Stimulated activated CD8-positive, alpha-beta memory T cell treated with anti-CD3 and anti-CD28 coated beads, Interleukin-2, amount 100 ng/mL, for 1 hour (primary cell): ENCODE results near the gene ALDH3A2.
A peak's percentile ranks its signal among the peaks of the same experiment; 100 is the strongest.

Experiments used
- DNase-seq, 2 donors: peaks; one replicate each; pipeline ENCODE4 v3.0.0-alpha.2; 2020; ENCODE audit warnings: low read depth in 2 of 2

Gene ALDH3A2

DNA sequence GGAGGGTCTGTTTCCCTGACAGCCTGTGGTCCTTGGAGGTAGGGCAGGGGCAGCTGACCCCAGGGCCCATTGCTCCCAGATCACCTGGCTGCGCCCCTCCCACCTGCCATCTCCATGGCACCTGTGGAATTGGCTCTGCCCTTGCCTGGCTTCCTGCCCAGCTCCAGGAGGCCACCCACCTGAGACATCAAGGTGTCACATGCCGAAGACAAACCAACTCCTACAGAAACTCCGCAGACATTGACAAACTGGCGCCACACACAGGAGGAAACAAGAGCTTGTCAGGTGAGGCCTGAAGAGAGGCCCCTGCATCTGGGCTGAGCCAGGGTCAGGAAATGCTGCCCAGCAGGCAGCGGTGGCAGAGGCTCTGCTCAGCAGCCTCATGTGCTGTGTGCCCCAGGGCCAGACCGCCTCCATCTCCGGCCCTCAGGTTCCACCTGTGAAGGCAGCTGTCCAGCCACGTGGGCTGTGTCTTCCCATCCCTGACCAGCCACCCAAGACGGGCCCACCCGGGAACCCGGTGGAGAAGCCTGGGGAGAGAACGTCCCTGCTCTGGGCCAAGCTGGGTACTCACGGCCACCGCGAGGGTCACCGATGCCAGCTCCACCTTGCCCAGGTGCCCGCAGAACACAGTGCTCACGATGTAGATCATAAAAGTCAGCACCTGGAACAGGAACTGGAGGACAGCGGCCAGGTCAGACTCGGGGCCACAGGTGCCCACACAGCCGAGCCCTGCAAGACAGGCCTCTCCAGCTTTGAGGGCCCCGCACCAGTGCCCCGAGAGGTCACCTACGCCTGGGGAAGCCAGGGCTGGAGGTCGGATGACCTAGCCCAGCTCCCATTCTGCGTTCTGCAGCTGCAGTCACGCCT is 66.2 kb downstream of the ALDH3A2 start:
- DNase-seq: no peak

DNA sequence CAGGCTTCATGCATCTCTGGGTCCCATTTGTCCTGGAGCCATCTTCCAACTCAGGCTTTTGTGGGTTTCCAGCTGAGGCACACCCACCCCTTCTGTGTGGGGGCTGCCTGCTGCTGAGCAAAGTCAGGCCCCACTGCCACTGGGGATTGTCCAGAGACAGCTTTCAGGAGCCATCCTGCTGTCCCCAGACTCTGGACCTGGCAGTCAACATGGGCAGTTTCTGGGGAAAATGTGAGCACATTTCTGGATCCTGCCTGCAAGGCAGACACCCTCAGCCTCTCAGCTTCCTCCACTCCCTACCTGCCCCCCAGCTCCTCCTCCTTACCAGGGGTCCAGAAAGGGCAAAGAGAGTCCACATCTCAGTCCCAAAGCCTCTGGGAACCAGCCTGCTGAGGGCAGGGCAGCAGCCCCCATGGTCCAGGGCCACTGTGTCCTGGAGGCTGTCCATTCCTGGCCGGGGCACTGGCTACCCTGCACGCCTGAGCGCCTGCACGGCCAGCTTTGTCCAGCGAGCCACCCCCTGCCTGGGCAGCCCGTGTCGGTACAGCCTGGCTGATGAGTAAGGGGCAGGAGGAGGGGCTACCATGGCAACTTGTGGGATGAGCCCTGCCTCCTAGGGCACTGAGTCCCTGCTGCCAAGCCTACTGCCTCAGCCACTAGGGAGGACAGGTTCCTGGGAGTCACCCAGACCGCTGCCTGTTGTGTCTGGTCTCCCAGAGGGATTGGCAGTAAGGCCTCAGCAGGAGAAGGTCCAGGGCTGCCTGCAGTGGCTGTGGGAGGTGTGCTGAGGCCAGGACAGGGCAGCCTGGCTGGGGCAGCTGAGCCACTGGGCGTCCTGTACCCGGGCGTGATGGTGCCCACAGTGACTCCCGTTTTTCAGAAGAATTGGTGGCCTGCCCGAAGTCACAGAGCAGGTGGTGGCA is 67.8 kb downstream of the ALDH3A2 start, which contains the start of gene SLC47A2:
Gene SLC47A2, minus strand, starts transcription at position 477 of the 923 bp plus-strand sequence. Its CDS starts 29 bp downstream, at position 448.
- DNase-seq: no peak

GRCh38 chr17:19717031-19717360 is 68.4 kb downstream of the ALDH3A2 start:
- no peak for DNase-seq

- DNase-seq: no peak
Observed at GRCh38 chr17:19717411-19717908, 68.9 kb downstream of the ALDH3A2 start.

DNA sequence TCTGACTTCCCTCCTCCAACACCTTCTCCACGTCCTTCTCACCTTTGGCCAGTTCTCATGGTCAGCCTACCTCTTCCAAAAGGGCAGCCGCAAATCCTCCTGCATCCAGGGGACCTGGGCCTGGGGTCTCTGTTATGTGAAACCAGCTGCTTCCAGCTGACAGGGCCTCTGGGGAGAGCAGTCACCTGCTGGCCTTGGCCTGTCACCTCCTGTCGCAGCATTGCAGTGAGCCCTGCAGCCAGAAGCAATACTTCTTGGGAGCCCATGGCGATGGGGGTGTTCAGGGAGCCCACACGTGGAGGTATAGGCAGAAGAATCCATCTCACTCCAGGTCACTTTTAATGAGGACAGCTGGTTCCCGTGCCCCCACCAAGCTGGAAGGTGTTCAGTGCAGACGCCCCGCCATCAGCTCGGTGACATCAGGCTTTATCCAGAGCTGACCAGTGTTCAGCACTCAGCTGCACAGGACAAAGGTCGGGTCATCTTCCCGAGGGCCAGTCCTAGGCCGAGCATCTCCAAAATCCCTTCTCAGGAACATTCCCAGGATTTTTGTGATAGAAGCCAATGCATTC is 69.6 kb downstream of the ALDH3A2 start:
- DNase-seq: no peak

DNA sequence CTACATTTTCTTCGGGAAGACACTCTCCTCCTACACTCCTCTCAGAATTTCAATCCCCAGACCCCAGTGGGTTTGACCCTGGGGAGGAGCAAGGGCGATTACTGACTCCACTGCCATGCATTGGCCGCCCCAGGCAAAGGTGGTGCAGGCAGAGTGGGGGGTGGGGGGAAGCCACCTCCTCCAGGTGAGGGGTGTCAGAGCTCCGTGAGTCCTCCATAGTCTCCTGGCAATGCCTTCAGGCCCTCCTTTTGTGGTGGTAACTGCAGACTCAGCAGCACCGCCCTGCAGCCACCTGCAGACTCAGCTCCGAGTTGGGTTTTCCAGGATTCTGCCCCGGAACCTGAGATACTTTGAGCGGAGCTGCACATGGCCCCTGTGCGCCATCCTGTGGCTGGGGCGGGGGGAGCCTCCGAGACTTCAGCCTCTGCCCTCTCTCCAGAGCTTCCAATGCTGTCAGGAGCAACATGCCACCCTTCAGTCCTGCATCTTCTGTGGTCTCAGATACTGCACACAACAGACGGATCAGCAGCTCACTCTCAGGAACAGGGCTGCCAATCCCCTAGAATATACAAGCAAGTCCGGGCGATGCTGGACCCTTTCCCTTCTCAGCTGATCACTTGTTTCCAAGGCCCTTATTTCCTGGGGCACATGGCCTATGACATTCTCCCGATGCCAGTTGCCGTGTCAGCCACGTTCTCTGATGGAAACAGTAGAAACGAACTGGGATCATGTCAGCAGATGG is 70.2 kb downstream of the ALDH3A2 start:
- no peak for DNase-seq

- no peak for DNase-seq
Observed at GRCh38 chr17:19719355-19720209, 71.0 kb downstream of the ALDH3A2 start.

DNA sequence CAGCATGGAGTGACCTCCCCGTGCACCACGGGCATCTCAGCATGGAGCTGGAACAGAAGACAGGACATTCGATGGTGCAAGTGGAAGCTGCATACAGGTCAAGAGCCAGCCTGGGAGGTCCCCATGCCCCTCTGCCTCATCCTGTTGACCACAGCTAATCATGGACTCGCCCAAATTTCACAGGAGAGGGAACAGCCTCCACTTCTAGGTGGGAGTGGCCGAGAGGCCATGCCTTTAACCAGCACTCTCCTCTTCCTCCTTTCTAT is 71.6 kb downstream of the ALDH3A2 start:
- no peak for DNase-seq

- DNase-seq: no peak
Observed at GRCh38 chr17:19720631-19721426, 72.3 kb downstream of the ALDH3A2 start.

DNA sequence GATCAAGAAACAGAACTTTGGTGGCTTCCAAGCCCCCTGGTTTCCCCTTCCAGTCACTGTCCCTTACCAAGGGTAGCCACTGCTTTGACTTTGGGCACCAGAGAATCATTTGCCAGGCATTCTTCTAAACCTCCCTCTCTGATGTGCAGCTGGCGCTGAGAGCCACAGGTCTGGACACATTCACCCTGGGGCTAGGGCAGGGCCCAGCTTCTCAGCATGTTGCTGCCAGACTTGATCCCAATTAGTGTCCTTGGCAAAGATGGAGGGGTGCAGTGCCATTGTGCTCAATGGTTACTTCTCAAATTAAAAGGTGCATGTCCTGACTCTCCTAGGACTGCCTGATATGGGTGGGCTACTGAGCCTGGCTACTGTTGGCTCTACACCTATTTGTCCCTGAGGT is 75.4 kb downstream of the ALDH3A2 start:
- no peak for DNase-seq

- DNase-seq: peak in 1 of 2 donors; percentile 14
Observed at GRCh38 chr17:19724501-19725420, 76.2 kb downstream of the ALDH3A2 start.

DNA sequence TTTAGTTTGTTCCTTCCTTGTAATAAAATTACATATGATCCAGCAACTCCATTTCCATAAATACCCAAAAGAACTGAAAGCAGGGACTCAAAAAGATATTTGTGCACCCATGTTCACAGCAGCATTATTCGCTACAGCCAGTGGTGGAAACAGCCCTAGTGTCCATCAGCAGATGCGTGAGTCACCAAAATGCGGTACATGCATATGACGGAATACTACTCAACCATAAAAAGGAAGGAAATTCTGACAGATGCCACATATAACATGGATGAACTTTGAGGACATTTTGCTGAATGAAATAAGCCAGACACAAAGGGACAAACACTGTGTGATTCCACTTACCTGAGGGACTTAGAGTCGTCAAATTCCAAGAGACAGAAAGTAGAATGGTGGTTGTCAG is 76.9 kb downstream of the ALDH3A2 start:
- no peak for DNase-seq

DNA sequence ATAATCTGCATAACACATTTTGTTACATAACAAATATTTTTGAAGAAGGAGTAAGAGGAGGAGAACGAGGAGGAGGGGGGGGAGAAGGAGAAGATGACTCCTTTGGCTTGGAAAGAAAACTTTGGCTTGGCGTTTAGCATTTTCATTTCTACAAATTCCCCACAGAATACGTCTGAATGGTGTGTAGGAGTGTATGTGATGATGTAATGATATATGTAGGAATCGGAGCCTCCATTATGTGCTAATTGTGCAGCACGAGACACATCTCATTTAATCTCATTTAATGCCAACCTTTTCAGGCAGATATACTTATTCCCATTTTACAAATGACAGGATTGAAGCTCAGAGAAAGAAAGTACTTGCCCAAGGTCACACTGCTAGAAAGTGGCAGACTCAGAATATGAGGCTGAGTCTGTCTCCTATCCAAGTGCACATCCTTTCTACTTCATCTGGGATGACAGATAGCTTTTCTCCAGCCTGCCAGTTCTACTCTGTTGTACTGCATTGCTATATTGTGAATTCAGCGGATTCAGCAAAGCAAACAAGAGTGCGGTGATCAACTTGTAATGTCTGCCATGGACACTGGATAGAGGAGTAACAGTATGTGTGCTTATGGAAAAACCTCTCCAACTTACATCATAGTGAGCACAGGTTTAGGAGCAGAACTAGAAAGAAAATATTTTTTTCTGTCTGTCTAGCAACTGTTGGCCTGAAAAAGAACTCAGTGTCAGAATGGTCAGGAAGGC is 78.3 kb downstream of the ALDH3A2 start:
- no peak for DNase-seq
